ENCODE results near the gene ADAMTSL1. TPM values are rescaled to one million over a fixed set of nuclear protein-coding genes. Genes with fewer than 3 reads are reported as not detected.

ADAMTSL1 gene
- total and polyA plus RNA-seq, 2 experiments from 2014 or later, result 2.3 to 5.0 TPM

GRCh38 chr9:18500451-18500850 is 26.5 kb downstream of the ADAMTSL1 start (continued):
- TF ChIP-seq ZNF462 (CRISPR knock-in tag; IDR thresholded peaks at IDR 0.05) (no peak), ETS1 (IDR thresholded peaks at IDR 0.05) (no peak)

- peak overlapping the region; percentile 29 for H3K4me2 ChIP-seq
- no peak overlapping the region for H3K27ac ChIP-seq (ENCODE audit: low read depth)
- H3K79me2 ChIP-seq (replicated peaks; ENCODE audit: insufficient read depth), result no peaks in the 10 kb centered on the region
- no peaks in the 10 kb centered on the region for H3K27me3 ChIP-seq (ENCODE audit: insufficient read depth)
- no peaks in the 10 kb centered on the region for H3K27me3 Mint-ChIP-seq (ENCODE audit: insufficient read depth, low read depth, poor library complexity)
- no peaks in the 10 kb centered on the region for H3K36me3 ChIP-seq (ENCODE audit: insufficient read depth)
- H3K27ac Mint-ChIP-seq, result peak overlapping the region; percentile 38; the same call in 1 of the 2 replicates
- H3K9me3 Mint-ChIP-seq, result no peaks in the 10 kb centered on the region
- H3K36me3 Mint-ChIP-seq (ENCODE audit: low read depth), result no peaks in the 10 kb centered on the region
- H3K4me3 Mint-ChIP-seq, result no peak overlapping the region
- no peak overlapping the region for H2AFZ ChIP-seq
- no peak for ATAC-seq
- peaks cover 30% of the 10 kb centered on the region for H3K4me1 ChIP-seq (ENCODE audit: insufficient read depth)
- H3K4me3 ChIP-seq, result peak overlapping the region; percentile 3; the same call in 1 of the 2 replicates
- no peak for DNase-seq (ENCODE audit: low spot score)
- H3K9me2 ChIP-seq (ENCODE audit: insufficient read depth), result no peaks in the 10 kb centered on the region
- peaks cover 28% of the 10 kb centered on the region for H3K4me1 Mint-ChIP-seq
- no peaks in the 10 kb centered on the region for H4K20me1 ChIP-seq (replicated peaks; ENCODE audit: insufficient read depth)
- H3F3A ChIP-seq (replicated peaks; ENCODE audit: low read depth), result no peaks in the 10 kb centered on the region
- TF ChIP-seq ZNF331 (CRISPR knock-in tag; IDR thresholded peaks at IDR 0.05; ENCODE audit: low read depth), result no peak
- TF ChIP-seq POLR2AphosphoS5 (IDR thresholded peaks at IDR 0.05; ENCODE audit: low read depth), result no peak
- TF ChIP-seq REST (IDR thresholded peaks at IDR 0.05; ENCODE audit: unreplicated experiment), result no peak
- TF ChIP-seq JUNB (IDR thresholded peaks at IDR 0.05; ENCODE audit: unreplicated experiment), result no peak
- TF ChIP-seq STAT1 (IDR thresholded peaks at IDR 0.05; ENCODE audit: unreplicated experiment), result no peak
- TF ChIP-seq EZH2 (IDR thresholded peaks at IDR 0.05; ENCODE audit: low read depth, unreplicated experiment), result no peak
- no peak for TF ChIP-seq ETS1 (IDR thresholded peaks at IDR 0.05)
- no peak for TF ChIP-seq ZNF114 (CRISPR knock-in tag; IDR thresholded peaks at IDR 0.05)
- TF ChIP-seq CTCF (conservative IDR thresholded peaks at IDR 0.05; ENCODE audit: low read depth in 2 of 2), result no peak
- no peak for TF ChIP-seq EZH2phosphoT487 (IDR thresholded peaks at IDR 0.05; ENCODE audit: unreplicated experiment)
- TF ChIP-seq NANOG (IDR thresholded peaks at IDR 0.05; ENCODE audit: borderline replicate concordance), result no peak
Measured at GRCh38 chr9:18501949-18502348, 28.0 kb downstream of the ADAMTSL1 start.
